Nasal cavity respiratory epithelium epithelial cell of viscerocranial mucosa (primary cell): ENCODE measurements around the gene MMP14. TPM values are rescaled to one million over a fixed set of nuclear protein-coding genes. Genes with fewer than 3 reads are reported as not detected.

Source experiments
- total RNA-seq: library from RNA; depleted of rRNA; stranded (reverse); fragments of >200 nt; gene quantifications from 2 replicates; pipeline ENCODE4 v1.2.3, GENCODE V29; 2014

Gene MMP14
- total RNA-seq, result 127 and 515 TPM in 2 replicates

DNA sequence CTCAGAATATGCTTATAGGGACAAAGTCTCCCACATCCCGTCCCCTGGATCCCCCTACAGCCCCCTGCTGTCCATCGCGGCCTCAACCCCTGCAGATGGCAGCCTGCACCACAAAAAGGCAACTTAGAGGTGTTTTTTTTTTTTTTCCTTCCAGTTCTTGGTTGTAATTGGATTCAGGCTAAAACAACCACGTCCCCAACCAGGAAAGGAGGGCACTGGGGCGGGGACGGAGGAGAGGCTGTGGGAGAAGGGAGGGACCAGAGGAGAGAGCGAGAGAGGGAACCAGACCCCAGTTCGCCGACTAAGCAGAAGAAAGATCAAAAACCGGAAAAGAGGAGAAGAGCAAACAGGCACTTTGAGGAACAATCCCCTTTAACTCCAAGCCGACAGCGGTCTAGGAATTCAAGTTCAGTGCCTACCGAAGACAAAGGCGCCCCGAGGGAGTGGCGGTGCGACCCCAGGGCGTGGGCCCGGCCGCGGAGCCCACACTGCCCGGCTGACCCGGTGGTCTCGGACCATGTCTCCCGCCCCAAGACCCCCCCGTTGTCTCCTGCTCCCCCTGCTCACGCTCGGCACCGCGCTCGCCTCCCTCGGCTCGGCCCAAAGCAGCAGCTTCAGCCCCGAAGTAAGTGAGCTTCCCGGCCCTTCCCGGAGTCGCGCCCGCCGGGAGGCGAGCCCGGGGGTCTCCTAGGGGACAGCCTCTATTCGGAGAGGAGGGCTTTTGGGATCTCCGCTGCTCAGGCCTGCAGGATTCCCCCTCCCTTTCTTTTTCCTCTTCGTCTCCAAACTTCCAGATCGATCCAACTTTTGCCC lies at the start of gene MMP14:
Gene MMP14, plus strand, starts transcription at position 285 of the 813 bp plus-strand sequence. Its CDS starts 233 bp downstream, at position 518.

DNA sequence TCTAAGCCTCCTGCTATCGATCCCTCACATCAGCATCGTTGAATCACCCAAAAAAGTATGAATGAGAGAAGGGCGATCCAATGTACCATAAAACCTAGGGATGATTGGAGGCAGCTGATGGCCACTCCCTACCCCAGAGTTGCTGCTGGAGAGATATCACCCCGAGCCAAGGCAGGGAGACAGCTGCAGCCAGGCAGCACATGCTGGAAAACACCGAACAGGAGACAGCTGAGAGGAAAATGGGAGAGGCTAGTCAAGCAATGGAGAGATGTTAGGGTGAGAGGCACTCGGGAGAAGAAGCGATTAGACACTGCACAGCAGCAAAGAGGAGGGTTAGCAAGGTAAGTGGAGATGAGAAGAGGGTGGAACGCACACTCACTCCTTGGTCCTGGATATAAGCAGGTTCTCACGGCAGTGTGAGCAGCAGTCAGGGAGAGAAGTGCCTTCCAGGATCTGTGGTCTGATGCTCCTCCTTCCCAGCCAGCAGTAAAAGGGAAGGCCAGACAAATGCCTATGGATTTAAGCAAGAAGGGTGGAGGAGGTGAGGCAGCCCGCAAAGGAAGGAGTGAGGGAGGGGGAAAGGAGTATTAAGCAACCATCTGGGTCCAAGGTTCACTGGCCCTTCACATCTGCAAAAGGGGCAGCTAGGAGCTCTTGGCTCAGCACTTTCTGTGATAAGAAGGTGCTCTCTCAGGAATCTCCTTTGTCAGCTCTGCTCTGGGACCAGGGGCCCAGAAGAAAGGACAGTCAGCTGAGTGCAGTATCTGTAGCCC lies 21.3 kb upstream of the MMP14 start, which contains the start of gene SLC7A7:
Gene SLC7A7, minus strand, starts transcription at position 495 of the 773 bp plus-strand sequence. CDS start 2,037 bp downstream, outside the sequence.

DNA sequence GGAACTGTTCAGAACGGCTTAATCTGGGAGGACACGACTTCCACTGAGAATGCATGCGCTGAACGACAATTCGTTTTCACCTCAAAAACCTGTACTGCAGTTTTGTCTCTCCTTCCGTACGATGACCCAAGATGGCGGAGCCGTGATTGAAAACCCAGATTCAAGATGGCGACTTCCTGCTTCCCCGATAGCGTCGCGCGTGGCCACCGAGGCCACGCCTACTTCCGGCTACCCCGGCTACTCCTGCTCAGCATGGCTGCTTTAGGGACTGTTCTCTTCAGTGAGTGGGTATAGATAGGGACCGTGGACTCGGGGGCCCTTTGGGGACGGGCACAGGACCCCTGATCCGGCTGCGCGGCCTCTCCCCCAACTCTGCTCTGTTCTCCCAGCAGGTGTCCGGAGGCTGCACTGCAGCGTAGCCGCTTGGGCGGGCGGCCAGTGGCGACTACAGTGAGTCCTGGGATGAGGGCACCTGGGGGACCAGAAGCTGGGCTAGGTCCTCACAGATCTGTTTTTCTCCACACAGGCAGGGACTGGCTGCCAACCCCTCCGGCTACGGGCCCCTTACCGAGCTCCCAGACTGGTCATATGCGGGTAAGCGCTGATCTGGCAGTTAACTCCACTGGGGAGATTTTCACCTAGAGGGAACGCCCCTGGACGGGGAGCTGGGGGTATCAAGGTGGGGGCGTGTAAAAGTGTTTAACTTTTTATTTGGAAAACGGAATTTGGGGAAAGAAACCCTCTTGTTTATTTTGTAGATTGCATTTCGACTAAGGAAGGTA lies 6.5 kb upstream of the MMP14 start, which contains the start of gene MRPL52:
Gene MRPL52, plus strand, starts transcription at position 227 of the 782 bp plus-strand sequence. Its CDS starts 26 bp downstream, at position 253.

DNA sequence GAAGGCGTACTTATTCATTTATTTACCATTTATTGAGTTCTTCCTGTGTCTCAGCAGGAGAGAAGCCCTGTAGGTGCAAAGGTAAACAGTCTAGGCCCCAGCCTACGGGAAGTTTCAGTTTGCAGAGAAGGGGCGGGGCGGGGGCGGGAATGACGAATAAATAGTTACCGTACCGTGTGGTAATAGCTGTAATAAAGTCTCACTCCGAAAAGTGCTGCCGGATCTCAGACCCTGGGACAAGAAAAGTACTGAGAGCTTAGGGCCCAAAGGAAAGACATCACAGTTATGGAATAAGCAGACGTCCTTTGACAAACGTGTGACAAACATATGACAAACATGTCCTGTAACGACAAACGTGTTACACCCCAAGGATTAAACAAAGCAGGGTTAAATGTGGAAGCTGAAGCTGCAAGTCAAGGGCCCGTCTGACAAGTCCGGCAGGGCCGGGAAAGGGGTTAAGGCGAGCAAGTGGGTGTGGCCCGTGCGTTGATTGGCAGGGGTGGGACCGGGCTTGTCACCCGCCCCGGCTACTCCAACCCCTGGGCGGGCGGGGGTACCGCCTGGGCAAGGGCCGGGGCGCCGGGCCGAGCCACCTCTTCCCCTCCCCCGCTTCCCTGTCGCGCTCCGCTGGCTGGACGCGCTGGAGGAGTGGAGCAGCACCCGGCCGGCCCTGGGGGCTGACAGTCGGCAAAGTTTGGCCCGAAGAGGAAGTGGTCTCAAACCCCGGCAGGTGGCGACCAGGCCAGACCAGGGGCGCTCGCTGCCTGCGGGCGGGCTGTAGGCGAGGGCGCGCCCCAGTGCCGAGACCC lies 35.0 kb downstream of the MMP14 start, which contains the start of gene LRP10:
Gene LRP10, plus strand, starts transcription at position 517 of the 809 bp plus-strand sequence. CDS start 564 bp downstream, outside the sequence.

GRCh38 chr14:22883173-22883976 lies 47.0 kb downstream of the MMP14 start, which contains the start of gene REM2:
REM2 (plus strand) TSS chr14:22883222; CDS start chr14:22883288, 66 bp downstream.

Other genes starting within 250 kb of the MMP14 start
- 162 and 217 TPM in 2 replicates for gene DAD1, start 247.4 kb upstream of the MMP14 start, total RNA-seq
- gene ABHD4, start 238.3 kb upstream of the MMP14 start, total RNA-seq, result 6.5 and 17.7 TPM in 2 replicates
- under 0.01 TPM in 1 of 2 replicates, not detected in the other for gene OR6J1, start 192.2 kb upstream of the MMP14 start, total RNA-seq
- gene OXA1L, start 69.9 kb upstream of the MMP14 start, total RNA-seq, result 36.6 and 48.3 TPM in 2 replicates
- 0.34 and 1.9 TPM in 2 replicates for gene SLC7A7, start 21.1 kb upstream of the MMP14 start, total RNA-seq
- 21.1 and 29.4 TPM in 2 replicates for gene MRPL52, start 6.7 kb upstream of the MMP14 start, total RNA-seq
- gene LRP10, start 35.2 kb downstream of the MMP14 start, total RNA-seq, result 58.1 and 144 TPM in 2 replicates
- under 0.01 and 0.14 TPM in 2 replicates for gene REM2, start 46.6 kb downstream of the MMP14 start, total RNA-seq
- 42.0 and 65.0 TPM in 2 replicates for gene RBM23, start 82.6 kb downstream of the MMP14 start, total RNA-seq
- gene PRMT5, start 92.8 kb downstream of the MMP14 start, total RNA-seq, result 54.6 and 132 TPM in 2 replicates
- gene HAUS4, start 120.5 kb downstream of the MMP14 start, total RNA-seq, result 23.0 and 84.8 TPM in 2 replicates
- 155 and 317 TPM in 2 replicates for gene AJUBA, start 146.0 kb downstream of the MMP14 start, total RNA-seq
- gene C14orf93, start 173.6 kb downstream of the MMP14 start, total RNA-seq, result 7.7 and 8.2 TPM in 2 replicates
- 125 and 176 TPM in 2 replicates for gene PSMB5, start 198.3 kb downstream of the MMP14 start, total RNA-seq
- gene PSMB11, start 205.6 kb downstream of the MMP14 start, total RNA-seq, result not detected in 2 replicates
- gene CDH24, start 220.9 kb downstream of the MMP14 start, total RNA-seq, result 2.4 and 4.0 TPM in 2 replicates